ENCODE measurements around the gene MSMB. TPM values are rescaled to one million over a fixed set of nuclear protein-coding genes. Genes with fewer than 3 reads are reported as not detected.

MSMB gene
- total and polyA plus RNA-seq, 2 of the 8 experiments (the other 6 are each of a cell fraction or from before 2014, with no cell fraction given): not detected

DNA sequence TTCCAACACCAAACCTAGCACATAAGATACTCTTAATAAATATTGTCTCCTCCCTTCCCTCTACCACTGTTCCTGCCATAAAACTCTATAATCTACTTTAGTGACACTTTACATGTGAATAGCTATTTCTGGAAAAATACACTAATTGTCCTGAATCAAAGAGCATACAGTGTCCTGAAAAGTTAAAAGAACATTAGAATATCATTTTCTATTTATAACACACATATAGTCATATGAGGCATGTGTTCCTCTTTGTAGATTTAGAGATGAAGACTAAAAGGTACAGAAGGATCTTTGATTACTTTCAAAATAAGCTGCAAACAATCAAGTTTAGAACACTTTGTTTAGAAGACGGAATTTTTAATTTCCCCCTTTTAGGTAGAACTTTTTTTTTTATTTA is 29.3 kb downstream of the MSMB start:
- no peak overlapping the region for H2AFZ ChIP-seq (ENCODE audit: low read length)
- H2AK5ac ChIP-seq (ENCODE audit: low read depth, low read length): no peak overlapping the region
- no peak overlapping the region for H4K91ac ChIP-seq (replicated peaks; ENCODE audit: insufficient read length, low read length)
- no peak overlapping the region for H3K18ac ChIP-seq (ENCODE audit: extremely low read depth, low read length)
- peaks cover 3 to 50% of the 10 kb centered on the region in 2 experiments; a peak in 3 of 4 replicates for H3K79me2 ChIP-seq (ENCODE audit: control insufficient read depth in 1 of 2, insufficient read depth in 2 of 2, low read length in 2 of 2)
- no peak overlapping the region for H3K23ac ChIP-seq (ENCODE audit: insufficient read length)
- H2BK20ac ChIP-seq (ENCODE audit: low read length): no peak overlapping the region
- no peak overlapping the region for H2BK5ac ChIP-seq (ENCODE audit: low read depth, low read length)
- H3K79me1 ChIP-seq (ENCODE audit: low read depth, low read length): peaks cover 2% of the 10 kb centered on the region; the same call in 1 of the 2 replicates
- H3K4ac ChIP-seq (replicated peaks; ENCODE audit: insufficient read length, low read depth, low read length): no peak overlapping the region
- H3K27ac ChIP-seq (ENCODE audit: low read depth, low read length): no peak overlapping the region
- peaks cover 0 to 7% (median 3%) of the 10 kb centered on the region in 4 experiments; a peak in 3 of 7 replicates for H3K4me1 ChIP-seq (replicated peaks in 1 of 4; ENCODE audit: control insufficient read depth in 3 of 4, insufficient read depth in 4 of 4, low read length in 3 of 4)
- H2BK12ac ChIP-seq (ENCODE audit: low read depth, low read length): no peak overlapping the region
- no peaks in the 10 kb centered on the region for H3K23me2 ChIP-seq (ENCODE audit: low read depth, low read length)
- no peak overlapping the region for H3K56ac ChIP-seq (replicated peaks; ENCODE audit: insufficient read length, low read depth, low read length)
- no peak overlapping the region for H4K5ac ChIP-seq (ENCODE audit: insufficient read length, low read depth, low read length)
- H3K27me3 ChIP-seq (replicated peaks in 1 of 4; ENCODE audit: control insufficient read depth in 3 of 4, extremely low read depth in 1 of 4, insufficient read depth in 3 of 4, low read length in 3 of 4): no peaks in the 10 kb centered on the region
- no peak overlapping the region for H3K4me2 ChIP-seq (ENCODE audit: insufficient read depth in 1 of 2, low read depth in 2 of 2, low read length in 2 of 2)
- no peak overlapping the region for H4K8ac ChIP-seq (ENCODE audit: extremely low read depth, insufficient read depth, low read length)
- no peak overlapping the region for H2BK120ac ChIP-seq (replicated peaks; ENCODE audit: low read depth, low read length)
- no peak overlapping the region for H3K4me3 ChIP-seq (ENCODE audit: extremely low read depth in 1 of 4, insufficient read depth in 2 of 4, low read depth in 3 of 4, low read length in 4 of 4)
- peaks cover 0 to 24% (median 9%) of the 10 kb centered on the region in 4 experiments; a peak in 6 of 8 replicates for H3K36me3 ChIP-seq (ENCODE audit: control insufficient read depth in 2 of 4, insufficient read depth in 4 of 4, low read length in 3 of 4)
- no peaks in the 10 kb centered on the region for H3K9me3 ChIP-seq (ENCODE audit: insufficient read depth in 2 of 2, low read depth in 1 of 2, low read length in 1 of 2)
- no peak overlapping the region for H3K14ac ChIP-seq (ENCODE audit: insufficient read length)
- FAIRE-seq (no peak), DNase-seq (ENCODE audit: low read depth in 1 of 2, low spot score in 2 of 2) (no peak)
- POLR2A ChIA-PET (ENCODE audit: partially characterized antibody): no interaction called here
- peaks cover 7 to 10% of the 10 kb centered on the region in 2 experiments for H4K20me1 ChIP-seq (replicated peaks in 1 of 2; ENCODE audit: control insufficient read depth in 1 of 2, insufficient read depth in 2 of 2, low read length in 2 of 2)
- WGBS, 2 experiments (ENCODE audit: extremely low coverage in 1 of 2, insufficient coverage in 1 of 2, insufficient read length in 1 of 2, insufficient replicate concordance in 2 of 2, low coverage in 1 of 2, low lambda C conversion rate in 2 of 2, missing lambda C conversion rate in 1 of 2): 81% methylated on average over 1 of the region's 1 CpG; no CpG with 5 or more reads in 1 of the 2 experiments
- CTCF ChIA-PET (ENCODE audit: partially characterized antibody): interaction anchor here (0.5 to 1.7 kb wide), 2 partner anchors 10 to 64 kb away, joined by 3 to 5 read pairs; no protein-coding TSS in a partner anchor
- H3K9ac ChIP-seq (replicated peaks in 1 of 4; ENCODE audit: extremely low read depth in 1 of 4, low read depth in 3 of 4, low read length in 3 of 4): no peak overlapping the region
- H2BK15ac ChIP-seq (ENCODE audit: low read length): no peak overlapping the region
- TF ChIP-seq EGR1 (IDR thresholded peaks at IDR 0.05; ENCODE audit: borderline replicate concordance, low read depth, low read length) (no peak), BACH1 (IDR thresholded peaks at IDR 0.05; ENCODE audit: low read length) (no peak), PHF8 (conservative IDR thresholded peaks at IDR 0.05; ENCODE audit: low read depth, low read length) (no peak), JUND (IDR thresholded peaks at IDR 0.05; ENCODE audit: low read length) (no peak), RXRA (IDR thresholded peaks at IDR 0.05; ENCODE audit: insufficient read depth, low read depth, low read length) (no peak), GABPA (IDR thresholded peaks at IDR 0.05; ENCODE audit: borderline replicate concordance, insufficient read depth, low read length) (no peak), GTF2F1 (IDR thresholded peaks at IDR 0.05; ENCODE audit: borderline replicate concordance, low read depth, low read length) (no peak), SIRT6 (IDR thresholded peaks at IDR 0.05; ENCODE audit: low read length) (no peak), SUZ12 (IDR thresholded peaks at IDR 0.05; ENCODE audit: low read length) (no peak), SIX5 (IDR thresholded peaks at IDR 0.05; ENCODE audit: low read depth, low read length) (no peak)
- TF ChIP-seq, protein P1, sequence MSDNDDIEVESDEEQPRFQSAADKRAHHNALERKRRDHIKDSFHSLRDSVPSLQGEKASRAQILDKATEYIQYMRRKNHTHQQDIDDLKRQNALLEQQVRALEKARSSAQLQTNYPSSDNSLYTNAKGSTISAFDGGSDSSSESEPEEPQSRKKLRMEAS (IDR thresholded peaks at IDR 0.05): no peak
- TF ChIP-seq, protein P2, sequence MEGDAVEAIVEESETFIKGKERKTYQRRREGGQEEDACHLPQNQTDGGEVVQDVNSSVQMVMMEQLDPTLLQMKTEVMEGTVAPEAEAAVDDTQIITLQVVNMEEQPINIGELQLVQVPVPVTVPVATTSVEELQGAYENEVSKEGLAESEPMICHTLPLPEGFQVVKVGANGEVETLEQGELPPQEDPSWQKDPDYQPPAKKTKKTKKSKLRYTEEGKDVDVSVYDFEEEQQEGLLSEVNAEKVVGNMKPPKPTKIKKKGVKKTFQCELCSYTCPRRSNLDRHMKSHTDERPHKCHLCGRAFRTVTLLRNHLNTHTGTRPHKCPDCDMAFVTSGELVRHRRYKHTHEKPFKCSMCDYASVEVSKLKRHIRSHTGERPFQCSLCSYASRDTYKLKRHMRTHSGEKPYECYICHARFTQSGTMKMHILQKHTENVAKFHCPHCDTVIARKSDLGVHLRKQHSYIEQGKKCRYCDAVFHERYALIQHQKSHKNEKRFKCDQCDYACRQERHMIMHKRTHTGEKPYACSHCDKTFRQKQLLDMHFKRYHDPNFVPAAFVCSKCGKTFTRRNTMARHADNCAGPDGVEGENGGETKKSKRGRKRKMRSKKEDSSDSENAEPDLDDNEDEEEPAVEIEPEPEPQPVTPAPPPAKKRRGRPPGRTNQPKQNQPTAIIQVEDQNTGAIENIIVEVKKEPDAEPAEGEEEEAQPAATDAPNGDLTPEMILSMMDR (IDR thresholded peaks at IDR 0.05; ENCODE audit: control extremely low read depth in 1 of 3, insufficient read depth in 1 of 3, low read depth in 1 of 3, low read length in 3 of 3): no peak

Measured in H1 (cell line).